Lower lobe of right lung (tissue), 2 donors: ENCODE results near the gene CADPS2. TPM values are rescaled to one million over a fixed set of nuclear protein-coding genes. Genes with fewer than 3 reads are reported as not detected.

Source experiments
- ATAC-seq, 2 donors: fragments of 200-7000 bp; cut with Tn5 transposase; one replicate each; pipeline ENCODE4 v1.9.1; 2020 to 2022; ENCODE audit warnings: mild to moderate bottlenecking in 2 of 2, moderate library complexity in 2 of 2
- DNase-seq: peaks from one replicate; pipeline ENCODE4 v3.0.0-alpha.2; 2020
- H3K27ac ChIP-seq: fragments of 200-600 bp; one replicate; pipeline ENCODE4 v1.8.0; 2022
- H3K27me3 ChIP-seq: fragments of 200-600 bp; one replicate; pipeline ENCODE4 v1.8.0; 2022; ENCODE audit warnings: low read depth
- H3K36me3 ChIP-seq: fragments of 200-600 bp; one replicate; pipeline ENCODE4 v1.8.0; 2022; ENCODE audit warnings: mild to moderate bottlenecking
- H3K4me1 ChIP-seq: fragments of 200-600 bp; one replicate; pipeline ENCODE4 v1.8.0; 2022
- H3K4me3 ChIP-seq: fragments of 200-600 bp; one replicate; pipeline ENCODE4 v1.8.0; 2022; ENCODE audit warnings: mild to moderate bottlenecking
- H3K9me3 ChIP-seq: fragments of 200-600 bp; one replicate; pipeline ENCODE4 v1.8.0; 2022
- CTCF ChIP-seq: fragments of 200-600 bp; IDR thresholded peaks from one replicate; pipeline ENCODE4 v1.8.0; 2022; ENCODE audit warnings: antibody characterized with exemption, mild to moderate bottlenecking
- intact Hi-C: fragments of 100-400 bp; cut with DNase I; formaldehyde crosslinking; loops from one replicate; pipeline ENCODE4 v1.11.0; 2022
- total RNA-seq: library from RNA; stranded (reverse); fragmentation: NEBNext Ultra II Directional; extraction: Animal tissue kit (Norgen Biotek cat#: 25700); gene quantifications from one replicate; pipeline ENCODE4 v1.2.1, GENCODE V29; 2021
- donor health status: DM: no; HTN: yes; CAD: no; lungs with severe emphysema.

CADPS2 gene
- total RNA-seq, 1 donor from 2014 or later = 41.1 TPM

DNA sequence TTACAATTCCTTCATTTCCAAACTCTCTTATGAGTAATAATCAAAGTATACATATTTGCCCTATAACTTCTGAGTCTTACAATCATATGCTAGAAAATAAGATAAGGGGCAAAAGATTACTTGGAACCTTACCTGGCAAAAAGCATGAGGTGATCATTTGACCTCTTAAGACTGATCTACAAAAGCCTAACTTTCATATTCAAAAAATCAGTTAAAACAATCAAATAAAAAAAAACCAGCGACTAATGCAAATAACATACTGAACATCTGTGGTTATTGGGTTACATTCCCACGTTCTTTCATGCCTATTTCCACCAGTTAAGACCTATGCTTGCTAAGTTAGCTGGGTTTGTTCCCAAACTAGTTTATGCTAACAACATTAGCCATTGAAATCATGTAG is 375.0 kb downstream of the CADPS2 start:
- ATAC-seq (no peak), DNase-seq (no peak)
- no peaks in the 10 kb centered on the region for H3K9me3 ChIP-seq
- intact Hi-C loops = no loop called here
- no peak overlapping the region for H3K4me3 ChIP-seq
- no peaks in the 10 kb centered on the region for H3K36me3 ChIP-seq
- no peak for TF ChIP-seq CTCF
- no peak overlapping the region for H3K27ac ChIP-seq
- H3K27me3 ChIP-seq = no peaks in the 10 kb centered on the region
- no peaks in the 10 kb centered on the region for H3K4me1 ChIP-seq

GRCh38 chr7:122507591-122507990 is 378.7 kb downstream of the CADPS2 start:
- no peak for DNase-seq
- Histone ChIP-seq H3K27me3 (no peaks in the 10 kb centered on the region), H3K36me3 (no peaks in the 10 kb centered on the region), H3K9me3 (no peaks in the 10 kb centered on the region), H3K4me3 (no peak overlapping the region), H3K27ac (no peak overlapping the region), H3K4me1 (no peaks in the 10 kb centered on the region)
- ATAC-seq = no peak
- intact Hi-C loops = no loop called here
- no peak for TF ChIP-seq CTCF

GRCh38 chr7:122492007-122492406 is 394.3 kb downstream of the CADPS2 start:
- ATAC-seq (no peak), DNase-seq (no peak)
- Histone ChIP-seq H3K36me3 (peaks cover 12% of the 10 kb centered on the region), H3K27me3 (no peaks in the 10 kb centered on the region), H3K4me3 (no peak overlapping the region), H3K27ac (no peak overlapping the region), H3K9me3 (no peaks in the 10 kb centered on the region), H3K4me1 (no peaks in the 10 kb centered on the region)
- TF ChIP-seq CTCF = no peak
- intact Hi-C loops = no loop called here

DNA sequence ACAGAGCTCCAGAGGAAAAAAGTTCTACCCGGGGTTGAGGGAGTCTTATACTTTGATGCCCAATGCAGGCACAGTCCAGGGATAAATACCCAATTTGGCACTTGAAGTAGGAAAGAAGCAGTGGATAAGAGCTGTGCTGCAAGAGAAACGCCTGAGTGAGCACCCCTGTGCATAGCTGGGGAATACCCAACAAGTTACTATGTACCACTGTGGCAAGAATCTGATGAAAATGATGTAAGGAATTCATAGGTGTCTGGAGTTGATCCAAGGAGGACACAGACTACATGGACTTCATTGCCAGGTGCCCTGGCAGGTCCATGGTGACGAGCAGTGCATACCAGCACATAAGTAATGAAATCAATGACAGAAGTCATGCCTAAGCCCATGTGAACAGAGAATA is 398.0 kb downstream of the CADPS2 start:
- H3K27me3 ChIP-seq = no peaks in the 10 kb centered on the region

GRCh38 chr7:122487131-122487530 is 399.1 kb downstream of the CADPS2 start:
- Histone ChIP-seq H3K27ac (no peak overlapping the region), H3K4me3 (no peak overlapping the region), H3K9me3 (no peaks in the 10 kb centered on the region), H3K36me3 (peaks cover 12% of the 10 kb centered on the region), H3K4me1 (no peaks in the 10 kb centered on the region), H3K27me3 (no peaks in the 10 kb centered on the region)
- no peak for TF ChIP-seq CTCF
- intact Hi-C loops = no loop called here
- DNase-seq (no peak), ATAC-seq (no peak)

More for the DNA sequence above, 398.0 kb downstream of the CADPS2 start:
- H3K36me3 ChIP-seq = peaks cover 12% of the 10 kb centered on the region
- intact Hi-C loops = no loop called here
- H3K4me1 ChIP-seq = no peaks in the 10 kb centered on the region
- DNase-seq = no peak
- no peaks in the 10 kb centered on the region for H3K9me3 ChIP-seq
- no peak overlapping the region for H3K27ac ChIP-seq
- no peak for TF ChIP-seq CTCF
- ATAC-seq = no peak
- H3K4me3 ChIP-seq = no peak overlapping the region

- ATAC-seq = no peak
- TF ChIP-seq CTCF = no peak
These were observed 400.4 kb downstream of the CADPS2 start for GRCh38 chr7:122485856-122486255.

More at GRCh38 chr7:122485856-122486255, 400.4 kb downstream of the CADPS2 start:
- no peak overlapping the region for H3K4me3 ChIP-seq
- no peaks in the 10 kb centered on the region for H3K27me3 ChIP-seq
- no peak overlapping the region for H3K27ac ChIP-seq
- no peaks in the 10 kb centered on the region for H3K9me3 ChIP-seq
- no peaks in the 10 kb centered on the region for H3K4me1 ChIP-seq
- H3K36me3 ChIP-seq = peaks cover 12% of the 10 kb centered on the region
- no peak for DNase-seq
- intact Hi-C loops = no loop called here
